Measurements from ENCODE around the gene CNTNAP2.

DNA sequence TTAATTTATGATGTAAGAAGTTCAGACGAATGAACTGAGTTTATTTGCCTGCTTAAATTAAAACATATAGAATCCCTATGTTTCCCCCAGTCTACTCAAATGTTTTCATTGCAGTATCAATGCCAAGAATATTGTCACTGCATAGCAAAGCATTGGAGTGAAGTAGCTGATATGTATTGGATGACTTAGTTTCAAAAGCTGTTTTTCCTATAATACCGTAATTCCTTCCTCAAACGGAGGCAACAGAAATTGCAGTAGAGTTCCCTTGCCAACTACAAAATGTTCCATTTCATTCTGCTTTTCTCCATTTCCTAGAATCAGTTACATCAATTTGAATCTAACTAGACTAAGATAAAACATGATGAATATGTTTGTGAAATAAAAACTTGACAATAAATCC is 174.1 kb downstream of the CNTNAP2 start:
- TF ChIP-seq, protein P1, sequence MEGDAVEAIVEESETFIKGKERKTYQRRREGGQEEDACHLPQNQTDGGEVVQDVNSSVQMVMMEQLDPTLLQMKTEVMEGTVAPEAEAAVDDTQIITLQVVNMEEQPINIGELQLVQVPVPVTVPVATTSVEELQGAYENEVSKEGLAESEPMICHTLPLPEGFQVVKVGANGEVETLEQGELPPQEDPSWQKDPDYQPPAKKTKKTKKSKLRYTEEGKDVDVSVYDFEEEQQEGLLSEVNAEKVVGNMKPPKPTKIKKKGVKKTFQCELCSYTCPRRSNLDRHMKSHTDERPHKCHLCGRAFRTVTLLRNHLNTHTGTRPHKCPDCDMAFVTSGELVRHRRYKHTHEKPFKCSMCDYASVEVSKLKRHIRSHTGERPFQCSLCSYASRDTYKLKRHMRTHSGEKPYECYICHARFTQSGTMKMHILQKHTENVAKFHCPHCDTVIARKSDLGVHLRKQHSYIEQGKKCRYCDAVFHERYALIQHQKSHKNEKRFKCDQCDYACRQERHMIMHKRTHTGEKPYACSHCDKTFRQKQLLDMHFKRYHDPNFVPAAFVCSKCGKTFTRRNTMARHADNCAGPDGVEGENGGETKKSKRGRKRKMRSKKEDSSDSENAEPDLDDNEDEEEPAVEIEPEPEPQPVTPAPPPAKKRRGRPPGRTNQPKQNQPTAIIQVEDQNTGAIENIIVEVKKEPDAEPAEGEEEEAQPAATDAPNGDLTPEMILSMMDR (conservative IDR thresholded peaks at IDR 0.05; ENCODE audit: low read depth, low read length): no peak
- TF ChIP-seq RCOR1 (IDR thresholded peaks at IDR 0.05; ENCODE audit: insufficient replicate concordance, low read length): no peak
- no peak for TF ChIP-seq USF2 (IDR thresholded peaks at IDR 0.05; ENCODE audit: low read depth, low read length)
- no peak for TF ChIP-seq POLR2A (IDR thresholded peaks at IDR 0.05; ENCODE audit: low read depth, low read length)
- no peak for TF ChIP-seq CHD1 (IDR thresholded peaks at IDR 0.05; ENCODE audit: low read depth, low read length)
- TF ChIP-seq RAD21 (IDR thresholded peaks at IDR 0.05; ENCODE audit: low read length): no peak
- no peak for TF ChIP-seq SMC3 (IDR thresholded peaks at IDR 0.05; ENCODE audit: low read depth, low read length)
- no peak for TF ChIP-seq CEBPB (IDR thresholded peaks at IDR 0.05; ENCODE audit: low read depth, low read length)
- TF ChIP-seq MAFK (IDR thresholded peaks at IDR 0.05; ENCODE audit: low read depth, low read length): no peak
- no peak for TF ChIP-seq RFX5 (IDR thresholded peaks at IDR 0.05; ENCODE audit: low read depth, low read length)
